OCI-M1 (cell line): ENCODE results near the gene FGF1.

Experiments used
- DNase-seq: peaks from one replicate; lab custom pipeline; 2025; lab: John Stamatoyannopoulos, UW

Gene FGF1

GRCh38 chr5:142685418-142686209 lies at the start of gene FGF1:
Gene FGF1, minus strand, starts transcription at chr5:142686090. Its CDS starts 71,963 bp downstream, at chr5:142614127.
- peak; percentile 69 for DNase-seq

GRCh38 chr5:142727735-142728047 lies 41.8 kb upstream of the FGF1 start:
- DNase-seq = peak; percentile 86

GRCh38 chr5:142726188-142726731 lies 40.4 kb upstream of the FGF1 start:
- DNase-seq = peak; percentile 63

GRCh38 chr5:142725231-142726187 lies 39.6 kb upstream of the FGF1 start:
- DNase-seq = peak; percentile 14

- no peak for DNase-seq
Measured at GRCh38 chr5:142724821-142725220, 38.9 kb upstream of the FGF1 start.

GRCh38 chr5:142722896-142723295 lies 37.0 kb upstream of the FGF1 start:
- DNase-seq = no peak

- no peak for DNase-seq
Measured at GRCh38 chr5:142722146-142722545, 36.3 kb upstream of the FGF1 start.

GRCh38 chr5:142720641-142721271 lies 34.9 kb upstream of the FGF1 start:
- no peak for DNase-seq

GRCh38 chr5:142719836-142720370 lies 34.0 kb upstream of the FGF1 start:
- no peak for DNase-seq

- peak; percentile 69 for DNase-seq
Measured at GRCh38 chr5:142717582-142718215, 31.8 kb upstream of the FGF1 start.

- peak; percentile 76 for DNase-seq
Measured at GRCh38 chr5:142716963-142717362, 31.1 kb upstream of the FGF1 start.

- DNase-seq = no peak
Measured at GRCh38 chr5:142715291-142715690, 29.4 kb upstream of the FGF1 start.

- DNase-seq = peak; percentile 96
Measured at GRCh38 chr5:142713121-142713706, 27.3 kb upstream of the FGF1 start.

- DNase-seq = no peak
Measured at GRCh38 chr5:142703153-142703552, 17.3 kb upstream of the FGF1 start.

GRCh38 chr5:142701673-142702311 lies 15.9 kb upstream of the FGF1 start:
- DNase-seq = no peak

- no peak for DNase-seq
Measured at GRCh38 chr5:142700566-142700965, 14.7 kb upstream of the FGF1 start.

GRCh38 chr5:142699184-142699720 lies 13.4 kb upstream of the FGF1 start:
- peak; percentile 92 for DNase-seq

- no peak for DNase-seq
Measured at GRCh38 chr5:142698447-142699183, 12.7 kb upstream of the FGF1 start.
